ENCODE data around the gene DDB1.

The DDB1 gene

DNA sequence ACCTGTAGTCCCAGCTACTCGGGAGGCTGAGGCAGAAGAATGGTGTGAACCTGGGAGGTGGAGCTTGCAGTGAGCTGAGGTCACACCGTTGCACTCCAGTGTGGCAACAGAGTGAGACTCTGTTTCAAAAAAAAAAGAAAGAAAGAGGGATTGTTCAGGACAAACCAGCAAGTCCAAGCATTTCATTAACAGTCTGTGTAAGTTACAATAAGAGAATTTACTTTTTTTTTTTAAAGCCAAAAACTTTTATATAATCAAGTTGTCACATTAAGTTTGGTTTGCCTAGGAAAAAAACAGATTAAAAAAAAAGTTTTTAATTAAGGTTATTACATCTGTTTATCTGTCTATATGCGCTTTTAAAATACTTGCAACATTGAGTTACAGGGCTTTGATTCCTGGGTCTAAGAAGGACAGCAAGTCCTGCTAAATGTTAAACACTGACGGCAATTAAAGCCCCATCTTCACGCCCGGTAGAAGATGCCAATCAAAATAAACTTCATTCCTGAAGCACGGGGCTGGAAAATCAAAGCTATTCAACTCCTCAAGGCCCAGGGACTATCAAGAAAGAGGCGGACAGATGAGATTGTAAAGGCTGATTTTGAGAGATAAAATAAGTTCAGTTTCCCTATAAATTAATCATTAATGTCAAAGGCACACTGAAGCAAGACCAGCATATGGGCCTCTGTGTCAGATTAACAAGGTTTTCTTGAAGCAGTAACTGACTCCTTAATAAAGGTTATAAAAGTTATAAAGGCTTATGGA lies 39.9 kb upstream of the DDB1 start:
- no peak for DNase-seq (ENCODE audit: low read depth, low spot score)
- ChIA-PET CTCF (interaction anchor here (20.8 to 25.4 kb wide), 2 partner anchors 11 to 35 kb away, joined by 239 to 926 read pairs; partner anchors contain the start of genes DDB1 and TKFC), POLR2A (interaction anchor here (2.6 kb wide), 1 partner anchor 11 kb away, joined by 12 read pairs; the partner anchor contains the start of genes CYB561A3 and TMEM138)
- no peak overlapping the region for H3K4me3 ChIP-seq (ENCODE audit: low read depth, low read length)
- TF ChIP-seq, protein P1, sequence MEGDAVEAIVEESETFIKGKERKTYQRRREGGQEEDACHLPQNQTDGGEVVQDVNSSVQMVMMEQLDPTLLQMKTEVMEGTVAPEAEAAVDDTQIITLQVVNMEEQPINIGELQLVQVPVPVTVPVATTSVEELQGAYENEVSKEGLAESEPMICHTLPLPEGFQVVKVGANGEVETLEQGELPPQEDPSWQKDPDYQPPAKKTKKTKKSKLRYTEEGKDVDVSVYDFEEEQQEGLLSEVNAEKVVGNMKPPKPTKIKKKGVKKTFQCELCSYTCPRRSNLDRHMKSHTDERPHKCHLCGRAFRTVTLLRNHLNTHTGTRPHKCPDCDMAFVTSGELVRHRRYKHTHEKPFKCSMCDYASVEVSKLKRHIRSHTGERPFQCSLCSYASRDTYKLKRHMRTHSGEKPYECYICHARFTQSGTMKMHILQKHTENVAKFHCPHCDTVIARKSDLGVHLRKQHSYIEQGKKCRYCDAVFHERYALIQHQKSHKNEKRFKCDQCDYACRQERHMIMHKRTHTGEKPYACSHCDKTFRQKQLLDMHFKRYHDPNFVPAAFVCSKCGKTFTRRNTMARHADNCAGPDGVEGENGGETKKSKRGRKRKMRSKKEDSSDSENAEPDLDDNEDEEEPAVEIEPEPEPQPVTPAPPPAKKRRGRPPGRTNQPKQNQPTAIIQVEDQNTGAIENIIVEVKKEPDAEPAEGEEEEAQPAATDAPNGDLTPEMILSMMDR (IDR thresholded peaks at IDR 0.05; ENCODE audit: insufficient read depth, low read length, missing control alignments), result no peak

DNA sequence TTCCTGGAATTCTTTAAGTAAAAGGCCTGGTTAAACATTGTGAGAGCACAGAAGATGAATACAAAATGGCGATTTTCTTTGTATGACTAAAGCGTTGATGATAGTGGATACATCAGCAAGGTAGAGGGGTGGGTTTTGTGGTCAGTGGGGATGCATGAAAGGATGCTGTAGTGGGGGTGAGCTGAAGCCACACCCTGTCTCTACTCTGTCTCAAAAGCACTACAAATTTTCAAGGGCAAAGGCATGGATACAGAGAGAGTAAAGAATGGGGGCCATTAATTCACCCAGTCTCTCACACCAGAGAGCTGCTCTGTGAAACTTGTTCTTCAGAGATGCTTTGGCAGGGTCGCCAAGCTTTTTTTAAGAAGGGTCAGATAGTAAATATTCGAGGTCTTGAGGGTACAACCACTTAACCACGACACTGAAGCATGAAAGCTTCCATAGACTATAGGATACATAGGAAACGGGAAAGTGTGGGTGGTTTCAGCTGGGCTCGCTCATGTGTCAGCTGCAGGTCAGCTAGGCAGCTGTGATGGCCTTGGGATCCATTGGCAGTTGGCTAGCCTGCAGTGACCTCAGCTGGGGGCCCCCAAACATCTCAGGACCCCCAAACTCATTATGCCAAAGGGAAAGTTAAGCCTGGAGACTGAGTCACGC lies 37.6 kb upstream of the DDB1 start:
- H3K4me3 ChIP-seq (ENCODE audit: low read depth, low read length), result no peak overlapping the region
- ChIA-PET POLR2A (interaction anchor here (1.2 to 2.6 kb wide), 2 partner anchors 9 to 13 kb away, joined by 3 to 12 read pairs; partner anchors contain the start of genes CYB561A3 and TMEM138), CTCF (interaction anchor here (1.3 to 27.5 kb wide), 4 partner anchors 13 to 40 kb away, joined by 3 to 352 read pairs (median 122); partner anchors contain the start of genes DDB1 and TKFC)
- TF ChIP-seq, protein P1 (IDR thresholded peaks at IDR 0.05; ENCODE audit: insufficient read depth, low read length, missing control alignments), result no peak
- DNase-seq (ENCODE audit: low read depth, low spot score), result no peak

DNA sequence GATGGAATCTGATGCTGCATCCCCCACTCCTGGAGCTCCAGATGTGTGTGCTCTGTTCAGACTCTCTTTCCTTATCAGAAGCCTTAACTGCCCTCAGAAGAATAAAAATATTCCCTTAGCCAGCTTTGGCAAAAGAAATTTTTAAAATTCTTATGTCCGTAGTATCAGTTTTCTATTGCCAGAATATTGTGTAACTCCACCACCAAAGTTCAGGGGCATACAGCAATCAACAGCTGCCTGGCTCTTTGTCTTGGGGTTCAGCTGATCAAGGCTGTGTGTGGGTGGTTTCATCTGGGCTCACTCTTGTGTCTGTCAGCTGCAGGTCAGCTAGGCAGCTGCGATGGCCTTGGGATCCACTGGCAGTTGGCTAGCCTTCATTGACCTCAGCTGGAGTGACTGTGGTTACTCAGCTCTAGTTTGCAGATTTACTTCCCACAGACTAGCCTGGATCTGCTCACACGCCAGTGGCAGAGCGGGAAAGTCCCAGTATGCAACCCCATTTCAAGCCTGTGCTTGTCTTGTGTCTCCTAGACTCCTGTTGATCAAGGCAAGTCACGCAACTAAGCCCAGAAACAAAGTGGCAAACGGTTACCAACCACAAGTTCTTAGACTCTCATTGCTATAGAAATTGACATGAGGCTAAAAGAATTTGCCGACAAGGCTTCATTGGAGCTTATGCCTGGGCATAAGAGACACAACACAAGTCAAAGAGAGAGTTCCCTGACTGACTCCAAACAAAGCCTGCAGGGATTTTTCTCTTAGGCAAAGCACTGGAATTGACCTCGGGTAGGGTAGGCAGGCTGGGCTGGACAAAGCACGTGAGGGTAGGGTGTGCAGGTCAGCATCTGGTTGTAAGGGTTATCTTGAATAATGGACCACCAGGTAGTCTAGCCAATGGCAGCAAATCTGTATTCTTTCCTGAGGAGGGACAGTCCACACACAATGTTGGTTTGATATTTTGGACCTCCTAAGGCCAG lies 36.8 kb upstream of the DDB1 start:
- no peak overlapping the region for H3K4me3 ChIP-seq (ENCODE audit: low read depth, low read length)
- DNase-seq (ENCODE audit: low read depth, low spot score), result no peak
- TF ChIP-seq, protein P1 (IDR thresholded peaks at IDR 0.05; ENCODE audit: insufficient read depth, low read length, missing control alignments), result no peak
- ChIA-PET CTCF (interaction anchor here (1.5 to 27.5 kb wide), 4 partner anchors 14 to 66 kb away, joined by 3 to 352 read pairs (median 122); partner anchors contain the start of genes DDB1 and TKFC), POLR2A (interaction anchor here (2.6 kb wide), 1 partner anchor 8 kb away, joined by 12 read pairs; the partner anchor contains the start of genes CYB561A3 and TMEM138)

DNA sequence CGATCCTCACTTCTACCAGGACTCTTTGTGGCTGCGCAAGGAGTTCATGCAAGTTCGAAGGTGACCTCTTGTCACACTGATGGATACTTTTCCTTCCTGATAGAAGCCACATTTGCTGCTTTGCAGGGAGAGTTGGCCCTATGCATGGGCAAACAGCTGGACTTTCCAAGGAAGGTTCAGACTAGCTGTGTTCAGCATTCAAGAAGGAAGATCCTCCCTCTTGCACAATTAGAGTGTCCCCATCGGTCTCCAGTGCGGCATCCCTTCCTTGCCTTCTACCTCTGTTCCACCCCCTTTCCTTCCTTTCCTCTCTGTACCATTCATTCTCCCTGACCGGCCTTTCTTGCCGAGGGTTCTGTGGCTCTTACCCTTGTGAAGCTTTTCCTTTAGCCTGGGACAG lies 35.7 kb upstream of the DDB1 start:
- no peak overlapping the region for H3K4me3 ChIP-seq (ENCODE audit: low read depth, low read length)
- TF ChIP-seq, protein P1 (IDR thresholded peaks at IDR 0.05; ENCODE audit: insufficient read depth, low read length, missing control alignments), result no peak
- POLR2A ChIA-PET, result no interaction called here
- no peak for DNase-seq (ENCODE audit: low read depth, low spot score)
- CTCF ChIA-PET, result interaction anchor here (1.7 to 27.5 kb wide), 3 partner anchors 15 to 67 kb away, joined by 3 to 352 read pairs (median 239); partner anchors contain the start of genes DDB1 and TKFC

DNA sequence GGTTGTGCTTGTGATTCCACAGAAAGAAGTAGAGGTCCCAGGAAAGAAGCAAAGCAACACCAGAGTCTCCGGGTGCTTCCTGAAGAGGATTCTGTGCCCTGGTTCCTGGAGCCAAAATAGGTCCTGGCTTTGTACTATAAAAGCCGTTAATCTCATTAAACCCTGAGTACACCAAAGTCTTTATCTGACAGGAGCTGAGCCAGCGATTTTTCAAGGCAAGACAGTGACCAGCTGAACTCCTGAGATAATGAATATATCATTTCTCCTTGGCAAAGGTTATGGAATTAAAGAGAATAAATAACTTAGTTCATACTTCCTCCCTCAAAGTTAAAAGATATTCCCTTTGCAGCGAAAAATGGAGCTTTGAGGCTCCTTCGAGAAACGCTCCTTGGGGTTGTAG lies 34.5 kb upstream of the DDB1 start:
- no peak overlapping the region for H3K4me3 ChIP-seq (ENCODE audit: low read depth, low read length)
- ChIA-PET POLR2A (no interaction called here), CTCF (interaction anchor here (0.7 to 27.5 kb wide), 5 partner anchors 8 to 31 kb away, joined by 3 to 352 read pairs (median 5); partner anchors contain the start of genes DDB1 and TKFC)
- DNase-seq (ENCODE audit: low read depth, low spot score), result no peak
- TF ChIP-seq, protein P1 (IDR thresholded peaks at IDR 0.05; ENCODE audit: insufficient read depth, low read length, missing control alignments), result no peak

Measured in AG04449 (cell line).